Measurements from ENCODE around the gene ATF4.

ATF4 gene, protein sequence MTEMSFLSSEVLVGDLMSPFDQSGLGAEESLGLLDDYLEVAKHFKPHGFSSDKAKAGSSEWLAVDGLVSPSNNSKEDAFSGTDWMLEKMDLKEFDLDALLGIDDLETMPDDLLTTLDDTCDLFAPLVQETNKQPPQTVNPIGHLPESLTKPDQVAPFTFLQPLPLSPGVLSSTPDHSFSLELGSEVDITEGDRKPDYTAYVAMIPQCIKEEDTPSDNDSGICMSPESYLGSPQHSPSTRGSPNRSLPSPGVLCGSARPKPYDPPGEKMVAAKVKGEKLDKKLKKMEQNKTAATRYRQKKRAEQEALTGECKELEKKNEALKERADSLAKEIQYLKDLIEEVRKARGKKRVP

DNA sequence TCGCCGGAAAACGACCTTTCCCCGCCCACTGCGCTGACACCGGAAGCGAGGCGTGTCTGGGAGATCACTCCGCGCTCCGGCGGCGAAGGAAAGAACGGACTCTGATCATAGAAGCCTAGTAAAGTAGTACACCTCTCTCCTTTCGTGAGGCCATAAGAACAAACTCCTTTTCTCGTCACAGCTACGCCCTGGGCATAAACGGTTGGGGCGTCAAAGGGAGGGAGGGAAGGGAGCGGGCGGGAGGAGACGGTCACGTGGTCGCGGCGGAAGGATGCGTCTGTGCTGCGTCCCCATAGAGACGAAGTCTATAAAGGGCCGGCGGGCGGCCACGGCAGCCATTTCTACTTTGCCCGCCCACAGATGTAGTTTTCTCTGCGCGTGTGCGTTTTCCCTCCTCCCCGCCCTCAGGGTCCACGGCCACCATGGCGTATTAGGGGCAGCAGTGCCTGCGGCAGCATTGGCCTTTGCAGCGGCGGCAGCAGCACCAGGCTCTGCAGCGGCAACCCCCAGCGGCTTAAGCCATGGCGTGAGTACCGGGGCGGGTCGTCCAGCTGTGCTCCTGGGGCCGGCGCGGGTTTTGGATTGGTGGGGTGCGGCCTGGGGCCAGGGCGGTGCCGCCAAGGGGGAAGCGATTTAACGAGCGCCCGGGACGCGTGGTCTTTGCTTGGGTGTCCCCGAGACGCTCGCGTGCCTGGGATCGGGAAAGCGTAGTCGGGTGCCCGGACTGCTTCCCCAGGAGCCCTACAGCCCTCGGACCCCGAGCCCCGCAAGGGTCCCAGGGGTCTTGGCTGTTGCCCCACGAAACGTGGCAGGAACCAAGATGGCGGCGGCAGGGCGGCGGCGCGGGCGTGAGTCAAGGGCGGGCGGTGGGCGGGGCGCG lies at the start of gene ATF4:
TSS of gene ATF4 (plus strand) at position 337 of the 880 bp plus-strand sequence. CDS start 884 bp downstream, outside the sequence.
- peak in 55 of 56 donors; percentile 64 to 98 (median 92) for DNase-seq

DNA sequence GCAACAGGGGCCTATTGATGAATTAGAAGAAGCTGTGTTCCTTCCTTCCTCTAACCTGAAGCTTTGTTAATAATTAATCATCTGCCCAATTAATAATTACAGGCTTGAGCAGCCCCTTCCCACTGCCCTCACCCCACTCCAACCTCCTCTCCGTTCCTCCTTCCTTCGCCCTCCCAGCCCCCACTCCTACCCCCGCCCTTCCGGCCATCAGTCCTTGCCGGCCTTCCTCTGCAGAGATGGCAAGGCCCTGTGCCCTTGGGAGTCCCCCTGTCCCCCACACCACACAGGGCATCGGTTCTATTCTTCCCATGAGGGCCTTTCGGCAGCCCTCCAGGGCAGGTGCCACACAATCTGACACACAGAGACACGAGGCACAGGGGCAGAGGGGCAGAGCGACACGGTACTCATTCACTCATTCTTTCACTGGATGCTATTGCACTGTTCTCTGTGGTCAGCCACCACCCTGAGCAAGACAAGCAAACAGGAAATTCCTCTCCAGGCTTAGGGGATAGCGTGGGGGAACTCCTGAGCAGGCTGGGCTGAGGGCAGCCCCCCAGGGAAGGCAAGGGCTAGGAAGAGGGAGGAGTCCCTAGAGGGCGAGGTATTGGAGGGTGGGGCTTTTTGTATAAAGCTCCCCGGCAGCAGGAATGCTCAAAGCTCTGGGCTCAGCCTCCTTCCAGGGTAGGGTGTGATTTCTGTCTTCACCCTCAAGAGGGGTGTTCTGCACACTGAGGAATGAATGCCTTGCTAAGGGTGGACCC lies 48.8 kb upstream of the ATF4 start:
- DNase-seq, result peak in 4 of 56 donors; percentile 11 to 40 (median 20)

DNA sequence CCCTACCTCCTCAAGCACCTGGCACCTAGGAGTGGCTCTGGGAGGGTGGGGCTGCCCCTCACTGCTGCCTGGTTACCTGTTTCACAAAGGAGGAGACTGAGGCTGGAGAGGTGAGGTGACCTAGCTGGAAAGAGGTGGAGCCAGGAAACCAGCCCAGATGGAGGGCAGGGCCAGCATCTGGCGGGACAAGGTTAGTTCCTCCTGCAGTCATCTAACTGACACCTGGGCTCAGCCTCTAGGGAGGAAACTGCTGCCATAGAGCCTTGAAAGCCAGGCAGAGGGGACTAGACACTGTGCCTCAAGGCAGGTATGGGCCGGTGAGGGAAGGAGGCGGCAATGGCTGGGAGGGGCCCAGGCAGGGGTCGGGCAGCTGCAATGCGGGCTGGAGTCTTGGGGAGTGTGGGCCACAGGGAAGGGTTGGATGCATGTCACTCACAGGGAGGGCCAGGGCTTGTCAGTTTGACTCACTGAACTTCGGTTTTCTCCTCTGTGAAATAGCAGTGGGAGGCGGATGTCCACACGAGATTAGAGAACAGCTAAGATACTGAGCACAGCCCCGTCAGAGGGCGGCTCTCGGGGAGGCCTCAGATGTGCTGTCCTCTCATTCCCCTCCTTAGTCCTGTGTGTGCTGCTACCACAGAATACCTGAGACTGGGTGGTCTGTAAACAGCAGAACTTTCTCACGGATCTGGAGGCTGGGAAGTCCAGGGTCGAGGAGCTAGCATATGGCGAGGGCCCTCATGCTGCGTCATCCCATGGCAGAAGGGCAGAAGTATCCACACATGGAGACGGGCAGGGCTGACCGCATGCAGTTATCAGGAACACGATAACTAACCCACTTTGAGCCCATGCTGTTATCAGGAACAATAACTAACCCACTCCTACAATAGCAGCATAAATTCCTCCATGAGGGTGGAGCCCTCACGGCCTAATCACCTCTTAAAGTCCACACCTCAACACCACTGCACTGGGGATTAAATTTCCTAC lies 47.5 kb upstream of the ATF4 start:
- DNase-seq, result no peak

DNA sequence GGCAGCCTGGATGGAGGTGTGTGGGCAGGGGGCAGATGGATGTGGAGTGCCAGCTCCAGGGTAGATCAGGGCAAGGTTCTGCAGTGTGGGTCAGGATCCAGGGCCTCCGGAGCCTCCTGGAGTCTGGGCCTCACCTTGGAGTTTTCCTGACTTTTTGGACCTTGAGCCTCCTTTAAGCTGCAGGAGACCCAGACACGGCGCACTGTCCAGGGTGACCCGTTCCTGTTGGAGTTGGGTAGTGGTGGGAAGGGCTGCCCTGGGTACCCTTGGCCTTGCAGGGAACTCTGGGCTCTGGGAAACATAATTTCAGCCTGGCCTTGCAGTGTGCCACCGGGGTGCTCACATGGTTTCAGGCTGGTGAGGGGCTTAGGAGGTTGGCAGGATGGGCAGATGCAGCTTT lies 46.5 kb upstream of the ATF4 start:
- no peak for DNase-seq

DNA sequence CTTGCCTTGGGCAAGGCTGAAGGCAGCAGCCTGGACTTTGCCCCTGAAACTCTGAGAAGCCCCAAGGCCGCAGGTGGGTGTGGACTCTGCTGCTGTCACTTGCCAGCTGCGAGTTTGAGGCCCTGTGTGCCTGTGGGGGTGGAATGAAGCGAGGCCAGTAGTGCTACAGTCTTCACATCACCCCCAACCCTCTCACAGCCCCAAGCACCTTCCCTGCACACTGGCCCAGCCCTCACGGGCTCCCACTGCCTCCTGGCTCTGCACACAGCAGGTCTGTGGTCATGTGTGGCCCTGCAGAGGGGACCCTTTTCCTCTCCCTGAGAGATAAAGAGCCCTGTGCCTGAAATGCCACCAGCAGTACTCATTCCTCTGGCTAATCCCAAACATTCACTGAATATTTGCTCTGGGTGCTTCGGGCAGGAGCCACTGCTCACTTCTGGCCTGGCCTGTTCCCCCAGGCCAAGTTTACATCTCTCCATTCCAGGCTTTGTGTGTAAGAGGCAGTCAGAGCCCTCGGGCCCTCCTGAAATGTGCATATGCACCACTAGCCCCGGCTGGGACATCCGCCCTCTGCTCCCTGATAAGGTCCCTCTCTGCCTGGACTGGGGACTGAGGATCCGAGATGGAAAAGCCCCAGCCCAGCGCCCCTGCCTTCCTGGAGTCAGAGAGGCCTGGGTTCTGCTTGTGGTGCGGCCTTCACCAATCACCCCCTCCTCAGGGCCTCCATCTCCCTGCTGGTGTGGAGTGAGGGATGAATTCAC lies 45.8 kb upstream of the ATF4 start:
- DNase-seq, result no peak

DNA sequence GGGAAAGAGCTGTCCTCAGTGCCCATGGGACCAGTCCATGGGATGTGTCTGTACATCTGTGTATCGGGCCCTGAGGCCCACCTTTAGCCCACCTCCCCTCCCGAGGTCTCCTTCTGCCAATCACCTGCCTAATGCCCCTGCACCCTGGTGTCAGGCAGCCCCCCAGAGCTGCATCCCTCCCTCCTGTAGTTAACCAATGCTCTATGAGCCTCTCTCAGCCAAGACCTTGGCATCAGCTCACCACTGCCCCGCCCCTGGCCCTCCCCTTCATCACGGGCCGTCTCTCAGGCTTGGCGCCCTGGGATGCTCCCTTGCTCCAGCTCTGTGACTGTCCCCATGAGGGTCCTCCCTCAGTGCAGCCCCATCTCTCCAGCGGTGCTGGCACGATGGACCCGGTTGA lies 45.0 kb upstream of the ATF4 start:
- DNase-seq, result peak in 25 of 56 donors; percentile 20 to 71 (median 35)

DNA sequence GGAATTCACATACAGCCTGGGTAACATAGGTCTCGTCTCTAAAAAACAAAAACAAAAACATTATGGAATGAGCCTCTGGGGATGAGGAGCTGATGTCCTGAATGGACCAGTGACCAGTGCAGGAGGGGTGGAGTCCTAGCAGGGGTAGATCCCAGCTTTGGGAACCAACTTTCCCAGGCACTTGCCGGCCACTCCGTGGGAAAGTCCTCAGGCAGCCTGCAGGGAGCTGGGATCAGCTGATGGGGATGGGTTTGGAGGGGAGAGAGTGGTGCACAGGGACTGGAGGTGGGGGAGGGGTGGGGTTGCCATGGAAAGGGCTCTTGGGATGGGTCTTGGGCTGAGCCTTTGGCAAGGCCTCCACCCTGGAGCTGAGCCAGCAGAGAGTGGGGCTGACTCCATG lies 44.5 kb upstream of the ATF4 start:
- peak in 13 of 56 donors; percentile 20 to 56 (median 32) for DNase-seq

DNA sequence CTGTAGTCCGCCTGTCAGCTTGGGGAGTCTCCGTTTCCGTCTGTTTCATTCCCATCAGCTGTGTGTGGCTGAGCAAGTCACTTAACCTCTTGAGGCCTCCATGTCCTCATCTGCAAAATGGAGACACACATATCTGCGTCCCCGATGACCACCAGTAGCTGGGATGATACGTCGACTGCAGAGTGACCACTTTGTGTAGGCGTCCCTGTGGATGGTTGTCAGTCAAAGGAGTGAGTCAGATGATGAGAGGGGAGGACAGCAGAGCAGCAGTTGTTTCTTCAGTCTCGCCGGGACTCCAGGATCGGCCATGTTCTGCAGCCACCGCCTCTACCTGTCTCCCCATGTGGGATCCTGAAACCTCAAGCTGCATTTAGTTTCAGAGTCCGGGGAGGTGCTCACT lies 43.7 kb upstream of the ATF4 start:
- DNase-seq, result no peak

DNA sequence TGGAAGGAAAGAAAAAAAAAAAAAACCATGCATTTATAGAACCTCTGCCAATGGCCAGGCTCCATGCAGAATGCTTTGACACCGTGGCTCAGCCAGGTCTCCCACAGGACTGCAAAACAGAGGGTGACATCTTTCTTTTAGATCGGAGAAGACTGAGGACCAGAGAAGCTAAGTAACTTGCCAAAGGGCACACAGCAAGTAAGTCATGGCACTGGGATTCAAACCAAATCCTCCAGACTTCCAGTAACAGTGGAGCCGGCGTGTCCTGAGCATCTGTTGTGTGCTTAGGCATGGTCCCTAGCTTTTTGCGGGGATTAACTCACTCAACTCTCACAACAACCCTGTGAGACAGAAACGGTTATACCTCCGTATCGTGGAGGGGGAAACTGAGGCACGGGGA lies 42.8 kb upstream of the ATF4 start:
- DNase-seq, result no peak

DNA sequence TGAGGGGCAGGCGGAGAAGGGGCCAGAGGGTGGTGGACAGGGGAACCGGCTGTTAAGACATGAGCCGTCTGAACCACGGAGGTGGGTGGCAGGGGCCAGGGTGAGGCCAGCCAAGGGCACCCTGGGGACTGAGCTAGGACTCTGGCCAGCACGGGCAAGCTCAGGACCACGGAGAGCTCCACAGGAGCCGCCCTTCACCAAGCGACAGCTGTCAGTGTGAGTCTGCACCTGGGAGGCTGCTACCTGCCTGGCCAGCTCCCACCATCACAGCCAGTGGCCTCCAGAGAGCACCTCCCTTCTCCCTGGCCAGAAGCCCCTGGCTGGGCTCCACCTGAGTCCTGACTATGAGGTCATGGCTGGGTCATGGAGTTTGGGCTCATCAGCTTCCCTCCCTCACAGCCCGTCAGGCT lies 41.9 kb upstream of the ATF4 start:
- DNase-seq, result no peak

DNA sequence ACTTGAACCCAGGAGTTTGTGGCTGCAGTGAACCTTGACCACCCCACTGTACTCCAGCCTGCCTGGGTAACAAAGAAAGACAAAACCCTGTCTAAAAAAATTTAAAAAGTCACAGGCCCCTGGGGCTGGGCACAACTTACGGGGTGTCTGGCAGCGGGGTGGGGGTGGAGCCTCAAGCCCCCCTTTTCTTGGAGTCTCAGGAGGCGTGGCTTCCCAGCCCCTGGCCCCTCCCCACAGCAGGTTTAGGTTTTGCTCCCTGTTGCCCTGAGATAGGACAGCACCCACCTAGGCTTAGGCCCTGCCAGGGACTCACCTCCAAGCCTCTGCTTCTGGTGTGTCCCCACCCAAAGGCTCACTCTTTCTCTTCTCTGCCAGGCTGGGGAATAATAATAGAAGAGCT lies 41.1 kb upstream of the ATF4 start:
- DNase-seq, result no peak

DNA sequence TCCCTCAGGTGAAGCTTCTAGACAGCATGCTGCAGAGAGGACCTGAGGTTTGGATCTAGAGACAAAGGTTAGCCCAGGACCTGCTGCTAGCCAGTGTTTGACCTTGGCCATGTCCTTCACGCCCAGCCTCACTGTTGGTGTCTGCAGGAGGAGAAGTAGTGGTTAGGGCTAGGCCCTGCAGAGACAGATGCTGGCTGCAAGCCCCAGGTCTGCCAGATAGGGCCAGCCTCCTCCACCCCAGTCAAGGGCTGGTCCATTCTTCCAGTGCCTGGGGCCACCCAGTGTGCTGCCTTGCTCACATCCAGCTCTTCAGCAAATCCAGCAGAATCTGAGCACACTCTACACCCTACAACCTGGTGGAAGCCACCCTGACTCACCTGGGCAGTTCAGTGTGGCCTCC lies 39.8 kb upstream of the ATF4 start:
- DNase-seq, result no peak

DNA sequence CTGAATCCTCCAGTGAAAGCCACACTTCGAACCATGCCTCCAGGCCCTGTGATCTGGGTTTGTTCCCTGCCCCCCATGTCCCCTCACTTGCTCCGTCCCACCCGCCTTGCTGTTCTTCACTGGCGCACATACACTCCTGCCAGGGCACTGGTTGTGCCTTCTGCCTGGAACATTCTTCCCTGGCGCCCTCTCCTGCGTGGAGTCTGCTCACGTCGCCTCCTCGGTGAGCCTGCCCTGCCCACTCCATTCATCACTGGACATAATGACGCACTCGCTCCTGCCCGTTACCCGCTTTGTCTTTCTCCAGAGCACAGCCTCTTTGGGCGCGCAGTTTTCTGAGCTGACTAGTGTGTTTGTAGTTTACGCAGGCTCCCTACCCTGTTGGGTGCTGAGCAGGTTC lies 39.3 kb upstream of the ATF4 start:
- peak in 29 of 56 donors; percentile 8 to 87 (median 56) for DNase-seq

DNA sequence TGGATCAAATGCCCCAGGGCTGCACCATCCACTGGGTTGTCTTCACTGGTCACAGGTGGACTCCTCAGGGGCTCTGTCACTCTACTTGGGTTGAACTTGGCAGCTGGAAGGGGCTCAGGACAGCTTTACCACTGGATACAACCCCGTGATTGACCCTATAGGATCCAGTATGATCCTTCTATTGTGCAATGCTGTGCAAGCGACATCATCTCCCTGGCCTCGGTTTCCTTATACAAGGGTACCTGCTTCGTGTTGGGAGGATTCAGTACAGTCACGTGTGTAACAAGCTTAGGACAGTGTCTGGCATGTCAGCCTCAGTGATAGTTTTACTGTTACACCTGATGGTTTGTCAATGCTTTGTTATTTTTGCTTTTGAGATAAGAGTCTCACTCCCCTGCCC lies 38.8 kb upstream of the ATF4 start:
- no peak for DNase-seq

DNA sequence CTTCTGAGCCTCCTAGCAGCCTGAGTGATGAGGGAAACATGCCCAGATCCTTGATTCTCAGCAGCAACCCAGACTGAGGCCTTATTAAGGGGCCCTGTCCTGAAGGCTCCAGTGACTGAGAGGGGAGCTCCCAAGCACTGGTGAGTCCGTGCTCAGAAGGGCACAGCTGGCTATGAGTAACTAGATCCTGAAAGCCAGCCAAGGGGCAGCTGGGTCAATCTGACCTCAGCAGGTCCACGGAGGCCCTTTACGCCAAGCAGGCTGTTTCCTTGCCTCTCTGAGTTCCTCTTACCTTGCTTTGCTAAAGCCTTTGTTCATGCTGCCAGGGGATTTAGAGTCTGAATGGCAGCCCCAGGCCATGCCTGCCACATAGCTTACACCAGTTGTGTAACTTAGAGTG lies 37.6 kb upstream of the ATF4 start:
- no peak for DNase-seq

DNA sequence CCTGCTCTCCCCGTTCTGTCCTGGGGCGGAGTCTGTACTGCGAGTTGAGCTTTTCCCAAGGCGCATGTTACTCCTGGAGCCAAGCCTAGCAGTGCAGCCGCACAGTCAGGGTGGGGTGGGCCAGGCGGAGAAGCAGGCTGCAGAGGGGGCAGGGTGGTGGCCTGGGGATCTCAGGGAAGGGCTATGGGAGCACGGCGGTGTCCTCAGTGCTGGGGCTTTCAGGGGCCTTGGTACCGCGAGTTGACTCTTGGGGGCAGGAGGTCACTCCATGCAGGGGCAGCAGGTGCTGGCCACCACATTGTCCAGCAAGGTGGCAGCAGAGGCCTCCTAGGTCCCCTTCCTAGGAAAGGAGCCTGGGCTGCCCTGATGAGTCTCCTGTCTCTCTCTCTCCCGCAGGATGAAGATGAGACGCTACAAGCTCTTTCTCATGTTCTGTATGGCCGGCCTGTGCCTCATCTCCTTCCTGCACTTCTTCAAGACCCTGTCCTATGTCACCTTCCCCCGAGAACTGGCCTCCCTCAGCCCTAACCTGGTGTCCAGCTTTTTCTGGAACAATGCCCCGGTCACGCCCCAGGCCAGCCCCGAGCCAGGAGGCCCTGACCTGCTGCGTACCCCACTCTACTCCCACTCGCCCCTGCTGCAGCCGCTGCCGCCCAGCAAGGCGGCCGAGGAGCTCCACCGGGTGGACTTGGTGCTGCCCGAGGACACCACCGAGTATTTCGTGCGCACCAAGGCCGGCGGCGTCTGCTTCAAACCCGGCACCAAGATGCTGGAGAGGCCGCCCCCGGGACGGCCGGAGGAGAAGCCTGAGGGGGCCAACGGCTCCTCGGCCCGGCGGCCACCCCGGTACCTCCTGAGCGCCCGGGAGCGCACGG lies 33.2 kb upstream of the ATF4 start:
- peak in 16 of 56 donors; percentile 22 to 65 (median 35) for DNase-seq

DNA sequence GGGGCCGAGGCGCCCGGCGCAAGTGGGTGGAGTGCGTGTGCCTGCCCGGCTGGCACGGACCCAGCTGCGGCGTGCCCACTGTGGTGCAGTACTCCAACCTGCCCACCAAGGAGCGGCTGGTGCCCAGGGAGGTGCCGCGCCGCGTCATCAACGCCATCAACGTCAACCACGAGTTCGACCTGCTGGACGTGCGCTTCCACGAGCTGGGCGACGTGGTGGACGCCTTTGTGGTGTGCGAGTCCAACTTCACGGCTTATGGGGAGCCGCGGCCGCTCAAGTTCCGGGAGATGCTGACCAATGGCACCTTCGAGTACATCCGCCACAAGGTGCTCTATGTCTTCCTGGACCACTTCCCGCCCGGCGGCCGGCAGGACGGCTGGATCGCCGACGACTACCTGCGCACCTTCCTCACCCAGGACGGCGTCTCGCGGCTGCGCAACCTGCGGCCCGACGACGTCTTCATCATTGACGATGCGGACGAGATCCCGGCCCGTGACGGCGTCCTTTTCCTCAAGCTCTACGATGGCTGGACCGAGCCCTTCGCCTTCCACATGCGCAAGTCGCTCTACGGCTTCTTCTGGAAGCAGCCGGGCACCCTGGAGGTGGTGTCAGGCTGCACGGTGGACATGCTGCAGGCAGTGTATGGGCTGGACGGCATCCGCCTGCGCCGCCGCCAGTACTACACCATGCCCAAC lies 32.4 kb upstream of the ATF4 start:
- DNase-seq, result no peak

DNA sequence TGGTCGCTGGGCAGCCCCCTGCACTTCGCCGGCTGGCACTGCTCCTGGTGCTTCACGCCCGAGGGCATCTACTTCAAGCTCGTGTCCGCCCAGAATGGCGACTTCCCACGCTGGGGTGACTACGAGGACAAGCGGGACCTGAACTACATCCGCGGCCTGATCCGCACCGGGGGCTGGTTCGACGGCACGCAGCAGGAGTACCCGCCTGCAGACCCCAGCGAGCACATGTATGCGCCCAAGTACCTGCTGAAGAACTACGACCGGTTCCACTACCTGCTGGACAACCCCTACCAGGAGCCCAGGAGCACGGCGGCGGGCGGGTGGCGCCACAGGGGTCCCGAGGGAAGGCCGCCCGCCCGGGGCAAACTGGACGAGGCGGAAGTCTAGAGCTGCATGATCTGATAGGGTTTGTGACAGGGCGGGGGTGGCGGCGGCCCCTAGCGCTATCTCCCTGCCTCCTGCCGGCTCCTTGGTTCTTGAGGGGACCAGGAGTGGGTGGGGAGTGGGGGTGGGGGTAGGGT lies 31.7 kb upstream of the ATF4 start:
- no peak for DNase-seq

Measured in nucleus accumbens (tissue), 56 donors.